ENCODE results near the gene SELENON.

DNA sequence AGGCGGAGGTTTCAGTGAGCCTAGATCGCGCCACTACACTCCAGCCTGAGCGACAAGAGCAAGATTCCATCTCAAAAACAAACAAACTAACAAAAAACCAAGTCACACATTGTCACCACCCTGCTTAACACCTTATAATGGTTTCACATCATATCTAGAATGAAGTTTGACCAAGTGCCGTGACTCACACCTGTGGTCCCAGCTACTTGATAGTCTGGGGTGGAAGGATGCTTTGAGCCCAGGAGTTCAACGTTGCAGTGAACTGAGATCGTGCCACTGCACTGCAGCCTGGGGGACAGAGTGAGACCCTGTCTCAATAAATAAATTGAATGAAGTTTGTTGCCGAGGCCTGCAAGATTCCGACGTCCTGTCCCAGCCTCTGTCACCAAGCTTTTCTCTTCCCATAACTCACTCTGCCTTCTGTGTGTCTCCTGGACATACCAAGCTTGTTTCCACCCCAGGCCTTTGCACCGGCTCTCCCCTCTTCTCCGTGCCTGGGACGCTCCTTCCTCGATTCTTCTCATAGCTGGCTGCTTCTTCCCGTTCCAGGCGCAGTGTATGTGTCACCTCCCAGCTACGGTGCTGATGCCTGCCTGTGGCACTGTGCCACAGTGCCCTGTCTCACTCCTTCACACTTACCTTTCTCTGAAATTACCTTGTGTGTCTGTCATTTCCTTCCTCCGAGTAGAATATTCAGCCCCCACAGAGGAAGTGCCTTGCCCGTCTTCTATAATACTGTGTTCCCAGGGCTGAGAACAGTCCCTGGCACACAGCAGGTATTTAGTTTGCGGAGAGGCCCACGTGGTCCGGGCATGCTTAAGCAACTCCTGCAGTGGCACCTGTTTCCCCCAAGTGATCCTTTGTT, 3.8 kb upstream of the SELENON start:
- TF ChIP-seq, protein P1, sequence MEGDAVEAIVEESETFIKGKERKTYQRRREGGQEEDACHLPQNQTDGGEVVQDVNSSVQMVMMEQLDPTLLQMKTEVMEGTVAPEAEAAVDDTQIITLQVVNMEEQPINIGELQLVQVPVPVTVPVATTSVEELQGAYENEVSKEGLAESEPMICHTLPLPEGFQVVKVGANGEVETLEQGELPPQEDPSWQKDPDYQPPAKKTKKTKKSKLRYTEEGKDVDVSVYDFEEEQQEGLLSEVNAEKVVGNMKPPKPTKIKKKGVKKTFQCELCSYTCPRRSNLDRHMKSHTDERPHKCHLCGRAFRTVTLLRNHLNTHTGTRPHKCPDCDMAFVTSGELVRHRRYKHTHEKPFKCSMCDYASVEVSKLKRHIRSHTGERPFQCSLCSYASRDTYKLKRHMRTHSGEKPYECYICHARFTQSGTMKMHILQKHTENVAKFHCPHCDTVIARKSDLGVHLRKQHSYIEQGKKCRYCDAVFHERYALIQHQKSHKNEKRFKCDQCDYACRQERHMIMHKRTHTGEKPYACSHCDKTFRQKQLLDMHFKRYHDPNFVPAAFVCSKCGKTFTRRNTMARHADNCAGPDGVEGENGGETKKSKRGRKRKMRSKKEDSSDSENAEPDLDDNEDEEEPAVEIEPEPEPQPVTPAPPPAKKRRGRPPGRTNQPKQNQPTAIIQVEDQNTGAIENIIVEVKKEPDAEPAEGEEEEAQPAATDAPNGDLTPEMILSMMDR (IDR thresholded peaks at IDR 0.05; ENCODE audit: low read depth, low read length) = no peak
- TF ChIP-seq POLR2A (IDR thresholded peaks at IDR 0.05; ENCODE audit: extremely low read depth, insufficient read length) = no peak

Measured in NB4 (cell line).